Epithelial cell of esophagus (primary cell): ENCODE results near the gene ERMAP.

Experiments used
- DNase-seq: peaks from one replicate; pipeline ENCODE4 v3.0.0; 2010; ENCODE audit warnings: low read depth
- H3K4me3 ChIP-seq: 2 replicates; pipeline ENCODE4 v1.5.1; 2011; ENCODE audit warnings: mild to moderate bottlenecking, low read length, control low read depth
- CTCF ChIP-seq: IDR thresholded peaks from 2 replicates; pipeline ENCODE4 v1.5.1; 2011; ENCODE audit warnings: low read depth, mild to moderate bottlenecking, low read length, control low read depth, inconsistent platforms; ENCODE audit not compliant: insufficient read depth; ENCODE audit errors: missing control alignments

The ERMAP gene

GRCh38 chr1:42776502-42776901 lies 40.4 kb upstream of the ERMAP start:
- no peak overlapping the region for H3K4me3 ChIP-seq
- TF ChIP-seq CTCF = no peak
- DNase-seq = no peak

GRCh38 chr1:42777852-42778251 lies 39.1 kb upstream of the ERMAP start:
- H3K4me3 ChIP-seq = no peak overlapping the region
- TF ChIP-seq CTCF = peak; percentile 83
- peak; percentile 59 for DNase-seq

- no peak for TF ChIP-seq CTCF
- no peak overlapping the region for H3K4me3 ChIP-seq
- DNase-seq = no peak
Measured at GRCh38 chr1:42779725-42780124, 37.2 kb upstream of the ERMAP start.

GRCh38 chr1:42780176-42780575 lies 36.7 kb upstream of the ERMAP start:
- H3K4me3 ChIP-seq = no peak overlapping the region
- DNase-seq = no peak
- no peak for TF ChIP-seq CTCF

GRCh38 chr1:42783092-42783491 lies 33.8 kb upstream of the ERMAP start:
- no peak for DNase-seq
- no peak overlapping the region for H3K4me3 ChIP-seq
- no peak for TF ChIP-seq CTCF

GRCh38 chr1:42784547-42784945 lies 32.4 kb upstream of the ERMAP start:
- TF ChIP-seq CTCF = no peak
- no peak overlapping the region for H3K4me3 ChIP-seq
- DNase-seq = no peak

GRCh38 chr1:42784946-42785693 lies 31.8 kb upstream of the ERMAP start, which contains the start of gene TMEM269:
TSS of gene TMEM269 (plus strand) at chr1:42784991. CDS start at chr1:42789894, 4,903 bp downstream.
- no peak for TF ChIP-seq CTCF
- DNase-seq = no peak
- H3K4me3 ChIP-seq = peak within 1 kb of the TSS; percentile 22
